ENCODE measurements around the gene PPP3CA.

- TF ChIP-seq CHD2 (IDR thresholded peaks at IDR 0.05; ENCODE audit: low read length): no peak
- no peak for TF ChIP-seq GABPA (IDR thresholded peaks at IDR 0.05; ENCODE audit: borderline replicate concordance, insufficient read depth, low read length)
- no peak for TF ChIP-seq POLR2AphosphoS5 (IDR thresholded peaks at IDR 0.05; ENCODE audit: low read depth, low read length)
- TF ChIP-seq CHD1 (IDR thresholded peaks at IDR 0.05; ENCODE audit: low read depth, low read length): no peak
- TF ChIP-seq CTCF (IDR thresholded peaks at IDR 0.05; ENCODE audit: control extremely low read depth in 1 of 3, insufficient read depth in 1 of 3, low read depth in 1 of 3, low read length in 3 of 3): no peak
- TF ChIP-seq SUZ12 (IDR thresholded peaks at IDR 0.05; ENCODE audit: low read length): no peak
- no peak for TF ChIP-seq BACH1 (IDR thresholded peaks at IDR 0.05; ENCODE audit: low read length)
- TF ChIP-seq POLR2A (IDR thresholded peaks at IDR 0.05; ENCODE audit: control extremely low read depth in 1 of 2, low read depth in 2 of 2, low read length in 2 of 2): no peak
- no peak for TF ChIP-seq TBP (IDR thresholded peaks at IDR 0.05; ENCODE audit: low read depth, low read length)
- no peak for TF ChIP-seq BRCA1 (IDR thresholded peaks at IDR 0.05; ENCODE audit: low read depth, low read length)
- no peak for TF ChIP-seq JUN (IDR thresholded peaks at IDR 0.05; ENCODE audit: low read depth, low read length)
- TF ChIP-seq CBX8 (IDR thresholded peaks at IDR 0.05; ENCODE audit: borderline replicate concordance, low read depth, low read length): no peak
- TF ChIP-seq RXRA (IDR thresholded peaks at IDR 0.05; ENCODE audit: insufficient read depth, low read depth, low read length): no peak
Measured at GRCh38 chr4:101020956-101021355, 326.4 kb downstream of the PPP3CA start.

Data from H1 (cell line).